ENCODE data around the gene LKAAEAR1.
"Not testable (repeated sequence)": the region's sequence is repeated elsewhere in the genome, so short reads cannot be mapped to it uniquely, and the experiment has no call there.

Gene LKAAEAR1, protein sequence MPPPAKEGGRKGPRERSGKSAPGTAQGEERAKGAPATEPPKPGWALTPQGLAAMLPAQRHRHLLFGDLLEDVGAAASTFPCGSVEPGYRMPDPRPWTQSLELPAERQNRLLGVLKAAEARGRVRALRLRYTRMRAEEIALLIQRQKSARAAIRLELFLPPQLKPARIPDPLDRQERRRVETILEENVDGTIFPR

DNA sequence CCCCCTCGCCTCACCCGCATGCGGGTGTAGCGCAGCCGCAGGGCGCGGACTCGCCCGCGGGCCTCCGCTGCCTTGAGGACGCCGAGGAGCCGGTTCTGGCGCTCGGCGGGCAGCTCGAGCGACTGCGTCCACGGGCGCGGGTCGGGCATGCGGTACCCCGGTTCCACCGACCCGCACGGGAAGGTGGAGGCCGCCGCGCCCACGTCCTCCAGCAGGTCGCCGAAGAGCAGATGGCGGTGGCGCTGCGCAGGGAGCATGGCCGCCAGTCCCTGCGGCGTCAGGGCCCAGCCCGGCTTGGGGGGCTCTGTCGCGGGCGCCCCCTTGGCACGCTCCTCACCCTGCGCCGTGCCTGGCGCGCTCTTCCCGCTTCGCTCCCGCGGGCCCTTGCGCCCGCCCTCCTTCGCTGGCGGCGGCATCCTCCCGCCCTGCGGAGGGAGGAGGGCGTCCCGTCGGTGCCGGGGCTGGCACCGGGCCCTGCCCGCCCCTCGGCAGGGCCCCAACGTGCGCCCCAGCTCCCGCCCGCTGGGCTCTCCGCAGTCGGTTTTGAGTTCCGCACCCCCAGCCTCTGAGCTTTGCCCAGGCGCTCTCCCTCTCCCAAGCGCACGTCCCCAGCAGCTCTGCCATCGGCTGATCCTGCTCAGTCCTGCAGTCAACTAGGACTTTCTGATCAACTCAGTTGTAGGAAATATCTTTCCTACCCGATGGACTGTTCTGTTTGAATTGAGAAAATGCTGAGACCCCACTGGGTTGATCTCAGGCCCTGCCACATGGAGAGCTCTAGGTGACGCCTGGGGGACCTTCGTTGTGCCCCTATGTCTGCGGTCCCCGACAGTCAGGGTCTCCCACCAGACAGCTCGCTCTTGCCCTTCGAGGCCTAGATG, at the start of gene LKAAEAR1:
LKAAEAR1 (minus strand) TSS at position 595 of the 881 bp plus-strand sequence; CDS start at position 416, 179 bp downstream.
- DNase-seq (ENCODE audit: low read depth in 2 of 2) = no peak

- no peak for DNase-seq (ENCODE audit: low read depth in 2 of 2)
Observed at GRCh38 chr20:64131406-64131805, 47.2 kb upstream of the LKAAEAR1 start.

DNA sequence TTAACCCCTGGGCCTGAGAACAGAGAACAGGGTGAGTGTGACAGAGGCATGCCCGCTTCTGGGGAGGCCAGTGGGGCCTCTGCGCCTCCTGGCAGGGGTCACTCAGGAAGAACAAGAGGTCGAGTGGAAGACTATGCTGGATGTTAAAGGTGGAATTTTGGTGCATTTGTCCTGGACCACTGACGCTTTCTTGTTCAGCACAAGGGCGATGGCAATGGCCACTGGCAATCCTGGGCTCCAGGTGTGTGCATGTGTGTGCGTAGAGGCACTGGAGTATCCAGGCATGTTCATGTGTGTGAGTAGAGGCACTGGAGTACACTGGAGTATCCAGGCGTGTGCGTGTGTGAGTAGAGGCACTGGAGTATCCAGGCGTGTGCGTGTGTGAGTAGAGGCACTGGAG, 46.7 kb upstream of the LKAAEAR1 start:
- no peak for DNase-seq (ENCODE audit: low read depth in 2 of 2)

DNA sequence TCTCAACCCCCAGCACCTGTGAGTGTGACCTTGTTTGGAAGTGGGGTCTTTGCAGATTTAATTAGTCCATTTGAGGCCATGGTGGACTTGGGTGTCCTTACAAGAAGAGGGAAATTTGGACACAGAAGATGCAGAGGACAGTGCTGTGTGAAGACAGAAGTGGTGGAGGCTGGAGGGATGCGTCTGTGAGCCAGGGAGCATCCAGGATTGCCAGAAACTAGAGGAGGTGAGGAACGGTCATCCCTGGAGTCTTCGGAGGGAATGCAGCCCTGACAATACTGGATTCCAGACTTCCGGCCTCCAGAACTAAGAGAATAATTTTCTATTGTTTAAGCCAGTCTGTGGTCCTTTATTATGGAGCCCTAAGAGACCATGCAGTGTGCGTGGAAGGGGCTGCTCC, 46.1 kb upstream of the LKAAEAR1 start:
- no peak for DNase-seq (ENCODE audit: low read depth in 2 of 2)

GRCh38 chr20:64129146-64129782, 45.1 kb upstream of the LKAAEAR1 start:
- no peak for DNase-seq (ENCODE audit: low read depth in 2 of 2)

GRCh38 chr20:64123517-64123916, 39.3 kb upstream of the LKAAEAR1 start:
- DNase-seq (ENCODE audit: low read depth in 2 of 2) = not testable (repeated sequence)

GRCh38 chr20:64122927-64123326, 38.7 kb upstream of the LKAAEAR1 start:
- not testable (repeated sequence) for DNase-seq (ENCODE audit: low read depth in 2 of 2)

GRCh38 chr20:64121586-64121985, 37.4 kb upstream of the LKAAEAR1 start:
- no peak for DNase-seq (ENCODE audit: low read depth in 2 of 2)

DNA sequence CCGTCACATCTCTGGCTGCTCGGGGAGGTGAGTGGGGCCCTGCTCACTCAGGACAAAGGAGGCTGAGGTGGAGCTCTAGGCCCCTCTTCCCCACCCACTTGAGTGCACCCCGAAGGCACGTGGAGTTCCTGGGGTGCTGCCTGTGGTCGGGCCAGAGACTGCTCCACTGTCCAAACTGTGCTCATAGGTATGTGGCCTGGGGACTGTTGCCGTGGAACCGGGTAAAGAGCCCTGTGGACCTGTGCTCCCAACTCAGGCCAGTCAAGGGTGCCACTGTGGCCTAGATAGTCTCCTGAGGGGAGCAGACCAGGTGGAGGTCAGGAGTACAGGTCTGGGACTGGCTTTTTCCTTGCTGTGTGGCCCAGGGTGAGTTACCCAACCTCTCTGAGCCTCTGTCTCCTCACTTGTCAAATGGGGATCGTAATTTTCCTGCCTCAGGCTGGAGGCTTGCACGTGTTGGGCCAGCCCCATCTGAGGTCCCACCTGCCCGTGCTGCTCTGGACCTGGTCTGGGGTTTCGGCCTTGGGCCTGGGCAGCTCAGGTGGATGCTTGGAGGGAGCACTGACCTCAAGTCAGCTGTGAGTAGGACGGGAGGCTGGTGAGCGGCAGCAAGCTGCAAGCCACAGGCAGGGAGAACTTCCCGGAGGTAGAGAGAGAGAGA, 35.6 kb upstream of the LKAAEAR1 start:
- DNase-seq (ENCODE audit: low read depth in 2 of 2) = no peak

GRCh38 chr20:64119301-64119680, 35.1 kb upstream of the LKAAEAR1 start:
- DNase-seq (ENCODE audit: low read depth in 2 of 2) = no peak

GRCh38 chr20:64117432-64117777, 33.2 kb upstream of the LKAAEAR1 start:
- not testable (repeated sequence) for DNase-seq (ENCODE audit: low read depth in 2 of 2)

DNA sequence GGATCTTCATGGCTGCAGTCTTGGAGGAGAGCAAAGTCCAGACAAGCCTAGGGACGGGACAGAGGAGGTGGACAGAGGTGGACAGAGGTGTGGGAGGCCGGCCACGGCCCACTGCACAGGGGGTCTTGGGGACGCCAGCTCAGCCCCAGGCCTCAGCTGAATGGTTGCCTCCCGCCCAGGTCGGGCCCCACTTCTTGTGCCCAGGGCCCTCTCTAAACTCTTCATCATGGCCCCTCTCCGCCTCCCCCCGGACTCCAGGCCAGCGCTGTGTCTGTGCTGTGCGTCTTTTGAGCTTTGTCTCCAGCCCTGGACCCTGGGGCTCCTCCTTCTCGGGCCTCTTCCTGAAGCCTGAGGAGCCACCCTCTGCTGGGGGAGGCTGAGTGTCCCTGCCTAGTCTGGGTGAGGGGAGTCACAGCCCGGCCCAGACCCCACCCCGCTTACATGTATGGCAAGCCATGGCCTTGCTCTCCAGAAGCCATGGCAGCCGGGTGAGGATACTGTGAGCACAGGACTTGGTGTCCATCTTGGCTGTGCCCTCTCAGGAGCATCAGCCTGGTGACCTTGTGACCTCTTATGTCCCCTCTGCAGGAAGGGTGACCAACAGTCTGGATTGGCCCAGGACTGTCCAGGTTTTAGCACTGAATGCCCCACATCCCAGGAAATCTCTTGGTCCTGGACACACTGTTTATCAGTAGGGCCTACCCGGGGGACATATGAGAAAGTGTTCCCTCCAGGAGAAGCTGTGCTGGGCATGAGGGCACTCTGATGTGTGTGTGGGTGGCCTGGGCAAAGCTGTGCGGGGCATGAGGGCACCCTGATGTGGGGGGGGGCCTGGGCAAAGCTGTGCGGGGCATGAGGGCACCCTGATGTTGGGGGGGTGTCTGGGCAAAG, 32.6 kb upstream of the LKAAEAR1 start:
- DNase-seq (ENCODE audit: low read depth in 2 of 2) = no peak

DNA sequence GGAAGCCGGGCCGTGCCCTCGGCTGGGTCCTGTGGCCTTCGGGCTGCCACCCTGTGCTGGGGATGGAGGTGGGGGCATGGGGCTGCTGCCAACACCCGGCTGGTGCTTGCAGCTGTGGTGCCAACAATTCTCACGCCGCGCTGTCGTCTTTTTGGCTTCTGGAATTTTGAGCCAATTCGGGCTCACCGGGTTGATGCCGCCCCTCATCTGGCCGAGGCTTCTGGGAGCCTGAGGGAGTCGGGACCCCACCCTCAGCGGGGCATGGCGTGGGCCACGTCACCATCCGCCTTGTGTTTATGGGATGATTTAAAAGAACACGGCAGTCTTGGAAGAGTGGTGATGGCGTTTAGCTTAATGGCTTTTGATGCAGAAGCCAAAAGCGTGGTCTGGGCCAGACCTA, 31.8 kb upstream of the LKAAEAR1 start:
- DNase-seq (ENCODE audit: low read depth in 2 of 2) = no peak

GRCh38 chr20:64115171-64115911, 31.1 kb upstream of the LKAAEAR1 start:
- no peak for DNase-seq (ENCODE audit: low read depth in 2 of 2)

GRCh38 chr20:64114356-64114971, 30.3 kb upstream of the LKAAEAR1 start:
- DNase-seq (ENCODE audit: low read depth in 2 of 2) = no peak

DNA sequence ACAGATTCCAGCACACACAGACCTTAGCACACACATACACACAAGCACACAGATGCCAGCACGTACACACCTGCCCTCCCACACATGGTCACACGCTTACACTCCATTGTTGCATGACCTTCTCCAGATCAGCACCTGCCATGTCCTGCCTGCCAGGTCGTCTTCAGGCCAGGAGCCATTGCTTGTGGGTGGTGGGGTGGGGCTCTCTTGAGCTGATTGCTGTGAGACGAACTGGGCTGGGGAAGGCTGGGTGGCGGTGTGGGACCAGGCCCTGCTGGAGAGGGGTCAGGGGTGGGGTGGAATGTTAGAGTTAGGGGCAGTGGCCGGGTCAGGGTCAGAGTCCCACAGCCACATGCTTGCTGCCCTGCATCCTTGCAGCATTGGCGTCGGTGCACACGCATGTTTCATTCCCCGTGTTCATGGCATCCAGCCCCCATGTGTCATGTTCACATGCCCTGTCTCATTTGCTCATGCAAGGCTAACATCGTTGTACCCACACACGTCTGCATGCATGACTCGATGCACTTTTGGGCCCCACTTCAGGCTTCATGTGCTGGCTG, 29.7 kb upstream of the LKAAEAR1 start:
- DNase-seq (ENCODE audit: low read depth in 2 of 2) = no peak

- no peak for DNase-seq (ENCODE audit: low read depth in 2 of 2)
Observed at GRCh38 chr20:64113444-64113775, 29.2 kb upstream of the LKAAEAR1 start.

DNA sequence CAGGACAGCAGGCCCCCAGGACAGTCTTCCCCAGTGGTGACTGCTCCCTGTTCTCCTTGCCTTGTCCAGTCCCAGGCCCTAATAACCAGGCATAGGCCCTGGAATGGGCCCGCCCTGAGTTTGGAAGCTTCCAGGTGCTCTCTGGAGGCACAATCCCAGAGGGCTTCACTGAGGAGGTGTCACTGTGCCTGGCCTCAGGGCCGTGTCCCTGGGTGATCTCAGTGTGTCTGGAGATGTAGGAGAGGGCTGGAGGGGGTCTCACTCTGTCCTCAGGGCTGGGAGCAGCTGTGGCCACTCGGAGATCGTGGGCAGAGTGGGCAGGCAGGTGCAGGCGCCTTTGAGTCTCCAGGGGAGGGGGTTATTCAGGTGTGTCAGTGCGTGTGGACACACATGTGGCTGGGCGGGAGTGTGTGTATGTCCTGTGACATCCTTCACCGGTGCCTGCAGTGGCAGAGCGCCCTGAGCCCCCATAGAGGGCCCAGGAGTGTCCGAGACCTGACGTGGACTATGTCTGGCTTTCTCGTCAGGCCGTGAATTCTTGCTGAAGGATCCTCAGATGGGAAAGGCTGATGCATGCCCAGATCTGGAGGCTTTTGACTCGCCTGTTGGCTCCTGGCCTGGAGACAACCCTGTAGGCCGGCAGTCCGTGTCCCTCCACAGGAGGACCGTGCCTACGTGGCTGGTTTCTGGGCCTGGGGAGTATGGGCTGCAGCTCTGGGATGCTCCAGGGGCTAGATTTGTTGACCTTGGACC, 28.7 kb upstream of the LKAAEAR1 start:
- DNase-seq (ENCODE audit: low read depth in 2 of 2) = no peak

Data from fibroblast of skin of left quadriceps (primary cell).